B cell (primary cell): ENCODE results near the gene SHISA8. TPM values are rescaled to one million over a fixed set of nuclear protein-coding genes. Genes with fewer than 3 reads are reported as not detected.

Source experiments
- ATAC-seq: fragments of 200-7000 bp; cut with Tn5 transposase; one replicate; pipeline ENCODE4 v1.10.0; 2021; ENCODE audit warnings: low read depth, mild to moderate bottlenecking, moderate number of reproducible peaks, moderate library complexity
- CTCF ChIA-PET: fragments of 350-600 bp; sonication (Branson Sonifier 250); formaldehyde crosslinking; loops from one replicate; lab custom pipeline; 2021; ENCODE audit warnings: antibody characterized with exemption, inconsistent platforms; lab: Charles Lee
- POLR2A ChIA-PET: fragments of 350-600 bp; sonication (Branson Sonifier 250); formaldehyde crosslinking; loops from one replicate; lab custom pipeline; 2021; ENCODE audit warnings: antibody characterized with exemption; lab: Charles Lee
- DNase-seq: peaks from one replicate; pipeline ENCODE4 v3.0.0; 2013
- H2AFZ ChIP-seq: 2 replicates; pipeline ENCODE4 v1.6.1; 2012; ENCODE audit warnings: mild to moderate bottlenecking, low read depth, low read length; ENCODE audit not compliant: insufficient read depth, poor library complexity, severe bottlenecking
- H3K27ac ChIP-seq, 2 donors: 1 replicate in 1 of 2; 2 replicates in 1 of 2; pipeline ENCODE4 v1.5.1; 2012 to 2013; ENCODE audit warnings: low read length in 2 of 2, mild to moderate bottlenecking in 2 of 2, moderate library complexity in 1 of 2
- H3K27me3 ChIP-seq, 4 experiments: fragments of 200-600 bp in 1 of 4; sonication (generic) in 1 of 4; replicated peaks in 1 of 4; 1 replicate in 2 of 4; 2 replicates in 2 of 4; pipeline versions ENCODE4 v1.6.1 to v1.7.0; 2013 to 2016; ENCODE audit warnings: low read length in 3 of 4, mild to moderate bottlenecking in 2 of 4, mixed read lengths in 1 of 4, moderate library complexity in 1 of 4; ENCODE audit not compliant: insufficient read depth in 4 of 4, control insufficient read depth in 3 of 4; ENCODE audit errors: control extremely low read depth in 1 of 4
- H3K36me3 ChIP-seq, 2 experiments: replicated peaks in 1 of 2; 1 replicate in 1 of 2; 2 replicates in 1 of 2; pipeline versions ENCODE4 v1.6.1 to v1.7.1; 2013; ENCODE audit warnings: low read length in 1 of 2; ENCODE audit not compliant: insufficient read depth in 2 of 2, control insufficient read depth in 1 of 2; ENCODE audit errors: control extremely low read depth in 1 of 2, extremely low read depth in 1 of 2
- H3K4me1 ChIP-seq, 2 donors: fragments of 200-600 bp in 1 of 2; sonication (generic) in 1 of 2; 1 replicate in 1 of 2; 2 replicates in 1 of 2; pipeline versions ENCODE4 v1.5.1 to v1.6.1; 2013 to 2017; ENCODE audit warnings: low read length in 2 of 2; ENCODE audit not compliant: control insufficient read depth in 2 of 2, insufficient read depth in 2 of 2
- H3K4me2 ChIP-seq: replicated peaks from 2 replicates; pipeline ENCODE3; 2012; ENCODE audit warnings: mild to moderate bottlenecking, low read depth, low read length; ENCODE audit not compliant: poor library complexity, severe bottlenecking
- H3K4me3 ChIP-seq, 5 experiments: fragments of 200-600 bp in 1 of 5; sonication (generic) in 1 of 5; 1 replicate in 3 of 5; 2 replicates in 2 of 5; pipeline versions ENCODE4 v1.5.1 to v1.7.0; 2011 to 2016; ENCODE audit warnings: low read length in 4 of 5, mild to moderate bottlenecking in 4 of 5, low read depth in 2 of 5, control low read depth in 1 of 5, moderate library complexity in 1 of 5; ENCODE audit not compliant: insufficient read depth in 1 of 5; ENCODE audit errors: control extremely low read depth in 1 of 5, extremely low read depth in 1 of 5
- H3K79me2 ChIP-seq: fragments of 200-600 bp; sonication (generic); one replicate; pipeline ENCODE4 v1.6.0; 2016; ENCODE audit warnings: low read length; ENCODE audit not compliant: control insufficient read depth, insufficient read depth
- H3K9ac ChIP-seq: fragments of 200-600 bp; sonication (generic); 2 replicates; pipeline ENCODE4 v1.6.1; 2017; ENCODE audit warnings: mild to moderate bottlenecking, low read length, moderate library complexity
- H3K9me3 ChIP-seq, 3 donors: one replicate each; pipeline versions ENCODE4 v1.6.1 to v1.7.1; 2013; ENCODE audit warnings: low read length in 2 of 3; ENCODE audit not compliant: control insufficient read depth in 2 of 3, insufficient read depth in 1 of 3; ENCODE audit errors: control extremely low read depth in 1 of 3
- H4K20me1 ChIP-seq: 2 replicates; pipeline ENCODE4 v1.6.0; 2012; ENCODE audit warnings: mild to moderate bottlenecking, low read length; ENCODE audit not compliant: insufficient read depth, control insufficient read depth, poor library complexity, severe bottlenecking
- H3K27ac Mint-ChIP-seq: one replicate; pipeline ENCODE4 v1.8.0; 2021; ENCODE audit warnings: mixed read lengths
- H3K27me3 Mint-ChIP-seq: one replicate; pipeline ENCODE4 v1.8.0; 2021; ENCODE audit warnings: mixed read lengths
- H3K4me1 Mint-ChIP-seq: one replicate; pipeline ENCODE4 v1.8.0; 2021; ENCODE audit warnings: mixed read lengths
- H3K4me3 Mint-ChIP-seq: one replicate; pipeline ENCODE4 v1.8.0; 2021; ENCODE audit warnings: mixed read lengths
- H3K9me3 Mint-ChIP-seq: one replicate; pipeline ENCODE4 v1.8.0; 2022; ENCODE audit warnings: mixed read lengths; ENCODE audit not compliant: insufficient read depth
- EZH2 ChIP-seq: IDR thresholded peaks from 2 replicates; pipeline ENCODE4 v1.6.1; 2012; ENCODE audit warnings: borderline replicate concordance, low read depth, mild to moderate bottlenecking, moderate library complexity, low read length; ENCODE audit not compliant: insufficient read depth, poor library complexity, severe bottlenecking
- WGBS: methylation state at CpG from one replicate; pipeline ENCODE4 v1.1.5; 2013; ENCODE audit warnings: missing lambda C conversion rate; ENCODE audit not compliant: insufficient coverage; 5-methylcytosine and 5-hydroxymethylcytosine counted together
- intact Hi-C: fragments of 100-400 bp; cut with micrococcal nuclease; formaldehyde crosslinking; loops from one replicate; pipeline ENCODE4 v1.10.0; 2022
- polyA plus RNA-seq: library from polyadenylated mRNA; depleted of rRNA; stranded (reverse); fragments of >200 nt; gene quantifications from 2 replicates; pipeline ENCODE4 v1.2.3, GENCODE V29; 2012
- total RNA-seq, 2 donors: library from RNA; stranded (reverse); fragments of 120-200 nt in 1 of 2; gene quantifications; 1 replicate in 1 of 2; 2 replicates in 1 of 2; pipeline versions ENCODE4 v1.2.3 to v1.2.4, GENCODE V29; 2013 to 2022
- TF ChIP-seq, protein P1 (sequence below): fragments of 200-600 bp; IDR thresholded peaks from one replicate; pipeline ENCODE4 v1.8.0; 2022; ENCODE audit warnings: antibody characterized with exemption, mild to moderate bottlenecking

The SHISA8 gene
- total and polyA plus RNA-seq, 2 donors (not counting 1 experiment from before 2014, with no cell fraction given), result 22.4 to 46.5 TPM

- H3K4me3 Mint-ChIP-seq, result no peak overlapping the region
- Histone ChIP-seq H4K20me1 (no peaks in the 10 kb centered on the region), H3K4me1 (peaks cover 5 to 15% of the 10 kb centered on the region in 2 donors), H3K9me3 (no peaks in the 10 kb centered on the region), H3K36me3 (peaks cover 3 to 86% of the 10 kb centered on the region in 2 experiments), H3K27ac (no peak overlapping the region), H3K4me3 (no peak overlapping the region), H2AFZ (no peak overlapping the region), H3K27me3 (no peaks in the 10 kb centered on the region), H3K79me2 (peaks cover 63% of the 10 kb centered on the region), H3K9ac (no peak overlapping the region), H3K4me2 (no peak overlapping the region)
- WGBS, result no CpG with 5 or more reads among the region's 3 CpGs
- ATAC-seq (no peak), DNase-seq (no peak)
- H3K27ac Mint-ChIP-seq, result no peak overlapping the region
- no peak for TF ChIP-seq EZH2
- TF ChIP-seq, protein P1, sequence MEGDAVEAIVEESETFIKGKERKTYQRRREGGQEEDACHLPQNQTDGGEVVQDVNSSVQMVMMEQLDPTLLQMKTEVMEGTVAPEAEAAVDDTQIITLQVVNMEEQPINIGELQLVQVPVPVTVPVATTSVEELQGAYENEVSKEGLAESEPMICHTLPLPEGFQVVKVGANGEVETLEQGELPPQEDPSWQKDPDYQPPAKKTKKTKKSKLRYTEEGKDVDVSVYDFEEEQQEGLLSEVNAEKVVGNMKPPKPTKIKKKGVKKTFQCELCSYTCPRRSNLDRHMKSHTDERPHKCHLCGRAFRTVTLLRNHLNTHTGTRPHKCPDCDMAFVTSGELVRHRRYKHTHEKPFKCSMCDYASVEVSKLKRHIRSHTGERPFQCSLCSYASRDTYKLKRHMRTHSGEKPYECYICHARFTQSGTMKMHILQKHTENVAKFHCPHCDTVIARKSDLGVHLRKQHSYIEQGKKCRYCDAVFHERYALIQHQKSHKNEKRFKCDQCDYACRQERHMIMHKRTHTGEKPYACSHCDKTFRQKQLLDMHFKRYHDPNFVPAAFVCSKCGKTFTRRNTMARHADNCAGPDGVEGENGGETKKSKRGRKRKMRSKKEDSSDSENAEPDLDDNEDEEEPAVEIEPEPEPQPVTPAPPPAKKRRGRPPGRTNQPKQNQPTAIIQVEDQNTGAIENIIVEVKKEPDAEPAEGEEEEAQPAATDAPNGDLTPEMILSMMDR, result no peak
- intact Hi-C loops, result no loop called here
- ChIA-PET POLR2A (interaction anchor here (1.0 kb wide), 1 partner anchor 32 kb away, joined by 3 read pairs; no protein-coding TSS in a partner anchor), CTCF (no interaction called here)
- H3K9me3 Mint-ChIP-seq, result no peaks in the 10 kb centered on the region
- H3K27me3 Mint-ChIP-seq, result no peaks in the 10 kb centered on the region
- H3K4me1 Mint-ChIP-seq, result peaks cover 19% of the 10 kb centered on the region
Measured at GRCh38 chr22:41876275-41876674, 38.6 kb downstream of the SHISA8 start.

DNA sequence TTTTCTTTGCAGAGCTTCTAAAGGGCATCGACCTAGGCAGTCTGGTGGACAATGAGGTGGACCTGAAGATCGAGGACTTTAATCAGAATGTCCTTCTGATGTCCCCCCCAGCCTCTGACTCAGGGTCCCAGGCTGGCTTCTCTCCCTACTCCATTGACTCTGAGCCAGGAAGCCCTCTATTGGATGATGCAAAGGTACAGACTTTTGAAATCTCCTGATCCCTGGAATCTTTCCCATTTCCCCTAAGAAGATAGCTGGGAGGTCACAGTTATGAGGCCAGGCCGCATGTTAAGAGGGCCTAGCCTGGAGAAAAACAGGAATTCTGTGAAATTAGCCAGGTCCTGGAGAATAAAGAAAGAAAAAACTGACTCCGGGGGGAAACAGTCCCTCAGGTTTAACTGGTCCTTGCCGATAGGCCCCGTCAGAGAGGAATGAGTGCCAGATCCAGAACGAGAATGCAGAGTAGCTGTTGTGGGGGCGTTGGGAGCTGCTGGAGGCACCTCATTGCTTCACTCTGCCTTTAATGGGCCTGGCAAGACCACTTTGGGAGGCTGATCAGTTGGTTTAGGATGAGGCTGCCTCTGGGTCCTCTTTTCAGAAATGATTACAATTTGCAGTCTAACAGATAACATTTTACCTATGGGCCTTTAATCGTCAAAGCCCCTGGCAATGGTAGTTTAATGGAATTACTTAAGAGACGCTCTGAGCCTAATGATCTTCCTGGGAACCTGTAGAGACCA, 39.2 kb downstream of the SHISA8 start:
- POLR2A ChIA-PET, result interaction anchor here (1.0 to 1.1 kb wide), 2 partner anchors 33 to 44 kb away, joined by 3 to 4 read pairs; no protein-coding TSS in a partner anchor
- H3K4me2 ChIP-seq, result no peak overlapping the region
- no peak overlapping the region for H3K4me3 Mint-ChIP-seq

More for the DNA sequence above, 39.2 kb downstream of the SHISA8 start:
- Histone ChIP-seq H3K9me3 (no peaks in the 10 kb centered on the region), H4K20me1 (no peaks in the 10 kb centered on the region), H3K4me1 (peaks cover 5 to 18% of the 10 kb centered on the region in 2 donors), H3K4me3 (no peak overlapping the region), H2AFZ (no peak overlapping the region), H3K27ac (no peak overlapping the region), H3K9ac (no peak overlapping the region), H3K36me3 (peaks cover 0 to 86% of the 10 kb centered on the region in 2 experiments), H3K79me2 (peaks cover 65% of the 10 kb centered on the region), H3K27me3 (no peaks in the 10 kb centered on the region)
- TF ChIP-seq EZH2, result no peak
- TF ChIP-seq, protein P1, result no peak
- H3K4me1 Mint-ChIP-seq, result peaks cover 21% of the 10 kb centered on the region
- CTCF ChIA-PET, result no interaction called here
- ATAC-seq (no peak), DNase-seq (no peak)
- intact Hi-C loops, result no loop called here
- no peaks in the 10 kb centered on the region for H3K27me3 Mint-ChIP-seq
- no peaks in the 10 kb centered on the region for H3K9me3 Mint-ChIP-seq
- 96% methylated on average over 8 of the region's 10 CpGs for WGBS
- peak overlapping the region; percentile 32 for H3K27ac Mint-ChIP-seq
